ENCODE measurements around the gene THY1.

The THY1 gene

DNA sequence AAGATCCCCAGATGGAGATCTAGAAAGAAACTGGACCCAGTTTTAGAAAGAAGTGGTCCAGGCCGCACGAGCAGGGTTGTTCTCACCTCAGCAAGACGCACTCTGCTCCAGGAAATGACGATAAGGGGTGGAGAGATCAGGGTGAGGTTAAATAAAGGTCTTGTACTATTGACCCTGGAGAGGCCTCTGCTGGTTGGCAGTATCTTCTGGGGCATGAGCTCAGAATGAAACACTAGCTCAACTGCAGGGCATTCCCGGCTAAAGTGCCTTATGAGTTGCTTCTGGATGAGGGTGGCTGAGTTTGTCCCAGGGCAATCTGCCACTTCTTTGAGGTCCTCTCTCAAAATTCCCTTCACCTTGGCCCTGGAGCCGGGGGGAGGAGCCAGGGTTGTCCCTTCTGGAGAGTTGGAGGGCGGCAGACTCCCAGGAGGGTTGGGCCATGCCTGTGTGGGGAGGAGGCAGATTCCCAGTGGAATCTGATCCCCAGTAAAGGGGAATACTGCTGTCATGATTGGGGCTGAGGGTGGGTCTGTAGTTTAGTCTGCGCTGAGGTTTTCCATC lies 52.4 kb downstream of the THY1 start:
- DNase-seq (ENCODE audit: low read depth in 2 of 2, low spot score in 1 of 2): no peak

- no peak for DNase-seq (ENCODE audit: low read depth in 2 of 2, low spot score in 1 of 2)
These were observed 53.6 kb downstream of the THY1 start for GRCh38 chr11:119369132-119369925.

- DNase-seq (ENCODE audit: low read depth in 2 of 2, low spot score in 1 of 2): no peak
These were observed 54.6 kb downstream of the THY1 start for GRCh38 chr11:119368121-119369034.

DNA sequence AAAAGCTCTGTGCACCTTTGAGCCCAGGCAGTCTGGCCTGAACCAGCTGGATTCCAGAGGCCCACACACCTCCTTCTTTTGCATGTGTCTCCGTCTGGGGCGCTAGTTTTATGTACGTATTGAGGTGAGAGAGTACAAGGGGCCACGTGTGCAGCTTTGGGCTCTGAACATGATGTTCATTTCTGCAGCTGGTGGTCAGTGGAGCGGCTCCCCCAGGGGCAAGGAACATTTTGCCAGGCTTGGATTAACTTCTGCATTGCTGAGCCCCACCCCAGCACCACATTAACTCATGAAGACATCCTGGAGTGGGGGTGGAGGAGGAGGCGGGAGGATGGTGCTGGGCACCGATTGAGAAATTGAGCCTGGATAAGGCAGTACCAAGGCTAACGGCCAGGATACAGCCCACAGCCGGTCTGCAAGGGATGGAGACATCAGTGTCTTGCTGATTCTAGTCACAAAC lies 55.3 kb downstream of the THY1 start:
- DNase-seq (ENCODE audit: low read depth in 2 of 2, low spot score in 1 of 2): no peak
